ENCODE data around the gene EVI5L. TPM values are rescaled to one million over a fixed set of nuclear protein-coding genes. Genes with fewer than 3 reads are reported as not detected.
A peak's percentile ranks its signal among the peaks of the same experiment; 100 is the strongest.

EVI5L gene
- total RNA-seq, 1 donor from 2014 or later, result 9.6 TPM

DNA sequence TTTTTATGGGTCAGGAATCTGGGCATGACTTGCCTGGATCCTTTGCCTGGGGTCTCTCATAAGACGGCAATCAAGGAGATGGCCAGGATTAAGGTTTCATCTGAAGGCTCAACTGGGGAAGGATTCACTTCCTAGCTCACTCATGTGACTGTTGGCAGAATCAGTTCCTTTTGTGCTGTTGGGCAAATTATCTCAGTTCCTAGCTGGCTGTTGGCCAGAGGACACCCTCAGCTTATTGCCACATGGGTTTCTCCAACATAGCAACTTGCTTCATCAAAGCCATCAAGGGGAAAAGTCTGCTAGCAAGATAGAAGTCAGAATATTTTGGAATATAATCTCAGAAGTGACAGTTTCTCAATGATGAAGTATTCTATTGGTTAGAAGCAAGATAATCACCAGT is 12.2 kb upstream of the EVI5L start:
- no peak for ATAC-seq

DNA sequence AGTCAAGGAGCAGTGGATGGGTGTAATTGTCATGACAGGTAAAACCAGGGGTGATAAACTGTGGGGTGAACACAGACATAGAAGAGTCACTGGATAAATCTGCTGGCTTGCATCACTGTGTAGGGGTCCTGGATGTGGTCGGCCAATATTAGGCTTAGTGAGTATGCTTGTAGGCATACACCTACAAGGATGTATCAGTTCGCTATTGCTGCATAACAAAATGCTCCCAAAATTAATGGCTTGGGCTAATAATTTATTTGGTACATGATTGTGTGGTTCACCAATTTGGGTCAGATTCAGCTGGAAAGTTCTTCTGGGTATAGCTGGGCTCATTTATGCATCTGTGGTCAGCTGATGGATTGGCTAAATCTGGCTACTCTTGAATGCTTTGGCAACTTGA is 11.2 kb upstream of the EVI5L start:
- ATAC-seq, result no peak

DNA sequence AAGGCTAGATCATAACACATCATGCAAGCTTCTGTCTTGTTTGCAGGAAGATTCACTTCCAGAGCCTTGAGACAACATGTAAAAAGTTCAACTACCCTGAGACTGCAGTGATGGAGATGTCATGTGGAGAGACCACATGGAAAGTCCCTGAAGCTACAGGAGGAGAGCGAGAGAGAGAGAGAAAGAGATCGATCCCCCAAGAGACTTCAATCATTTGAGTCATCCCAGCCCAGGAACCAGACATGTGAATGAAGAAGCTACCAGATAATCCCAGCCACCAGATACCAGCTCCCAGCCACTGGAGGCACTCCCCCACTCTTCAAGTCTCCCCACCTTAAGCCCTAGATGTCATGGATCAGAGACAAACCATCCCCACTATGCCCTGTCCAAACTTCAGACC is 10.7 kb upstream of the EVI5L start:
- no peak for ATAC-seq

DNA sequence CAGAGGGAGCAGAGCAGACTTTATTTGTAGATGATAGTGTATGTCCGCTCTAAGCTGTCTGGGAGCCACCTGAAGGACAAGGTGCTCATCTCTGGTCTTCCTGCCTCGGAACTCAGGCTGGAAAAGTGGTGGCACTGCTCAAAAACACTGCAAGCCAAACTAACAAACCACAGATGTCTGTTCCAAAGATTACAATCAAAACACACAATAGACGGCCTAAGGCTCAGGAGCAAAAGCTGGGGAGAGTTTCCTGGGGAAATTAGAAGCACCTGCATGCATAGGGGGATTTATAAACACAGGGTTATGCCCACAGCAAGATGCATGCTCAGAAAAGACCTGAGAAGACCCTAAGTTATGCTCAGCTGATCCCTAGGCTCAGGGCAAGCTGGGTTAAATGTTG is 9.4 kb upstream of the EVI5L start:
- no peak for ATAC-seq

DNA sequence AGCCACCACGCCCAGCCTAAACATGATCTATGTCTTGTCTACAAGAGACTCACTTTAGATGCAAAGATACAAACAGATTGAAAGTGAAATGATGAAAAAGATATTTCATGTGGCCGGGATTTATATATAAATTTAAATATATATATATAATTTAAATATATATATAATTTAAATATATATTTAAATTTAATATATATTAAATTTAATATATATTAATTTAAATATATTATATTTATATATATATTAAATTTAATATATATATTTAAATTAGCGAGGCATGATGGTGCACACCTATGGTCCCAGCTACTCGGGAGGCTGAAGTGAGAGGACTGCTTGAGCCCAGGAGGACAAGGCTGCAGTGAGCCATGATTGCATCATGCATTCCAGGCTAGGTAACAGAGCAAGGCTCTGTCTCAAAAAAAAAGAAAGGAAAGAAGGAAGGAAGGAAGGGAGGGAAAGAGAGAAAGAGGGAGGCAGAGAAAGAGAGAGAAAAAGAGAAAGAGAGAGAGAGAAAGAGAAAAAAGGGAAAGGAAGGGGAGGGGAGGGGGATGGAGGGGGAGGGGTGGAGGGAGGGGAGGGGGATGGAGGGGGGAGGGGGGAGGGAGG is 7.0 kb upstream of the EVI5L start:
- no peak for ATAC-seq

DNA sequence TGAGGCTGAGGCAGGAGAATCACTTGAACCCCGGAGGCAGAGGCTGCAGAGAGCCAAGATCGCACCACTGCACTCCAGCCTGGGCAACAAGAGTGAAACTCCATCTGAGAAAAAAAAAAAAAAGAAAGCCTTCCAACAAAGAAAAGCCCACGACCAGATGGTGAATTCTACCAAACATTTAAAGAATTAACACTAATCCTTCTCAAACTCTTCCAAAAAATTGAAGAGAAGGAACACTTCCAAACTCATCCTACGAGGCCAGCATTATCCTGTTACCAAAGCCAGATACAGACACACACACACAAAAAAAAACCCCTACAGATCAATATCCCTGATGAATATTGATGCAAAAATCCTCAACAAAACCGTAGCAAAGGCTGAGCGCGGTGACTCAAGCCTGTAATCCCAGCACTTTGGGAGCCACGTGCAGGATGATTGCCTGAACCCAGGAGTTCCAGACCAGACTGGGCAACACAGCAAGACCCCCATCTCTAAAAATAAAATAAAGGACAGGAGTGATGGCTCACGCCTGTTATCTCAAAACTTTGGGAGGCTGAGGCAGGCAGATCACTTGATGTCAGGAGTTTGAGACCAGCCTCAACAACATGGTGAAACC is 6.2 kb upstream of the EVI5L start:
- ATAC-seq, result no peak

DNA sequence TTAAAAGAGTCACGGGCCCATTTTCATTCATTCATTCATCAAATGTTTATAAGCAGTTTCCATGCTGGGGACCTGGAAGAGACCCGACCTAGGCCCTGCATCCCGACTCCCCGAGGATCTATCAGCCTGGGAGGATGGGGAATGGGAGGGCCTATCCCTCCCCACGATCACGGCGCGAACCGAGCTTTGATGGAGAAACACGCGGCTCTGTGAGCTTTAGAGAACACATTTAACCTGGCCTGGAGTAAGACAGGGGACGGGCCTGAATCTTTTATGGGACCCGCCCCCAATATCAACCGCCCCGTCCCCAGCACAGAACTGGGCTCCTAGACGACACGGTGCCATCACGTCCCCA is 875 bp upstream of the EVI5L start:
- no peak for ATAC-seq

DNA sequence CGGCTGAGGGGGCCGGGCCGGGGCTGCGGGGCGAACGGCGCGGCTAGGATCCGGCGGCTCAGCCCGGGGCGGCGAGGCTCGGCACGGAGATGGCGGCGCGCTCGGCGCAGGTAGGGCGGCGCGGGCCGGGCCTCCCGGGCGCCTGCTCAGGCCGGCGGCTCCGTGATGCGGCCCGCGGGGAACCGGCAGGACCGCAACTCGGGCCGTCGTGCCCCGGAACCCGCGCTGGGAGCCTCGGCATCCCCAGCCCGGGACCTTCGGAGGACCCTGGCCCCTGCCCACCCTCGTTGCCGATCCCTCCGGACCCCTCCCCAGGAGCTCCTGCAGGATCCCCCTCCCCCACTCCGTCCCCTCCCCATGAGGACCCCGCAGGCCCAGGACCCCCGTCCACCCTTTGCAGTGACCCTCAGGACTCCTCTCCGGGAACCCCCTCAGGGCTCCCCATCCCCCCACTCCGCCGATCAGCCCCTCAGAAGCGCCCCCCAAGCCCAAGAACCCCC is 304 bp downstream of the EVI5L start:
- ATAC-seq, result no peak

DNA sequence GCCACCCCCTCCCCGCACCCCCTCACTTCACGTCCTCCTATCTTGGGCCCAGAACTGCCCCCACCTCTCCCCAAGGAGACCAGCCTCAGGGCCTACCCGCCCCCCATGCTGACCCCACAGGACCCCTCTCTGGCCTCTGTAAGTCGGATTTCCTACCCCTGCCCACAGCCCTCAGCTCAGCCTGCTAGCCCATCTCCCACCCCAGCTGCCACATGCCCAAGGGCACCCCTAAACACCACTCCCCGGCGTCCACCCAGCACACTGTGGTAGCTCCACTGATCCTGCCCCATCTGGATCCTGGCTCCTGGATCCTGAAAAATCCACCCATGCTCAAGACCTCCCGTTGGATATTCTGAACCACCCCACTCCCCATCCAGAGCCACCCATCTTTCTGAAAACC is 805 bp downstream of the EVI5L start:
- ATAC-seq, result no peak

DNA sequence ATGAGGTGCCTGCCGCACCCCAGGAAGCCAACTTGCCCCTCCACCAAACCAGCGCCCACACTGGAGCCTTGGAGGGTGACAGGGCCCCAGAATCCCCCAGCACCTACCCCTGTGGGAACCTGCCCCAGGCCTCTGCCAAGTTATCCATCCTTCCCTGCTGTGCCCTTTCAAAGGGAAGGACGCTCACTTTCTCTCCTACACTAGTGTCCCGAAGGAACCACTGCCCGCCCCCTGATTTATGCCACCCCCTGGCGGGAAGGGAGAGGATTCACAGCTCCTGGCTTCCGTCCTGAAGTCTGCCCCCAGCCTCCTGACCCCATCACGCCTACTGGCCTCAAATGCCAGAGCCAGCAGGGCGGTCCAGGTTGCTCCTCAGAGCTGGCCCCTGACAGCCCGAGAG is 1.4 kb downstream of the EVI5L start:
- ATAC-seq, result no peak

DNA sequence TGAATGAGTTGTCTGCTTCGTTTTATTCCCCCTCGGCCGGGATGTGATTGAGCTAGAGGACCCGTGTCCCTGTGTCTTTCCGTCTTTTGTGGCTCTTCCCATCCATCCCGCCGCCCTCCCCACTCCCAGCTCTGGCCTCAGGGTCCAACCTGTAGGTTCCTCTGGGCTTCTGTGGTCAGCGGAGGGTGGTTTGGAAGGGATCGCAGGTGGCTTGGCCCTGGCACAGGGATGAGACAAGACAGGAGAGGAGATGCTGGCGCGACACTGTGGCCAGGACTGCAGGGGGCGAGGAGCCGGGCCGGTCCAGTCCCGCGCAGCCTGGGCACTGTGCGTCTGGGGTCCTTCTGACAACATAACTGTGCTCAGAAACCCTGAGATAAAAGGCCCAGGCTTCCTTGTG is 2.0 kb downstream of the EVI5L start:
- no peak for ATAC-seq

DNA sequence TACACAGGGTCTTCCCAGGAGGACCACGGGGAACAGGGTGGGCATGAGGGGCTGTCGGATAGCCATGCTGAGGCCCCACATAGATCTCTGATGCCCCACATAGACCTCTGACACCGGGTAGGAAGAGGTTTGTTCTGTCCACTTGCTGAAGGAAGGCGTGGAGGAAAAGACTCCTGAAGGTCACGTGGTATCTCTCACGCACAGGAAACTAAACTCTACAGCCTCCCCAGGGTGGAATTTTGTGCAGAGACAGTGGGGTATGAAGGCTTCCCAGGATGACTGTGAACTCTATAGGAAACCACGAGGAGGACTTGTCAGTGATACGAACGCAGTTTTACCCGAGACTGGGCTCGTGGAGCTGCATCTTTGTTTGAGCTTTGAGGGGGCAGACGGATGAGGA is 2.8 kb downstream of the EVI5L start:
- no peak for ATAC-seq

DNA sequence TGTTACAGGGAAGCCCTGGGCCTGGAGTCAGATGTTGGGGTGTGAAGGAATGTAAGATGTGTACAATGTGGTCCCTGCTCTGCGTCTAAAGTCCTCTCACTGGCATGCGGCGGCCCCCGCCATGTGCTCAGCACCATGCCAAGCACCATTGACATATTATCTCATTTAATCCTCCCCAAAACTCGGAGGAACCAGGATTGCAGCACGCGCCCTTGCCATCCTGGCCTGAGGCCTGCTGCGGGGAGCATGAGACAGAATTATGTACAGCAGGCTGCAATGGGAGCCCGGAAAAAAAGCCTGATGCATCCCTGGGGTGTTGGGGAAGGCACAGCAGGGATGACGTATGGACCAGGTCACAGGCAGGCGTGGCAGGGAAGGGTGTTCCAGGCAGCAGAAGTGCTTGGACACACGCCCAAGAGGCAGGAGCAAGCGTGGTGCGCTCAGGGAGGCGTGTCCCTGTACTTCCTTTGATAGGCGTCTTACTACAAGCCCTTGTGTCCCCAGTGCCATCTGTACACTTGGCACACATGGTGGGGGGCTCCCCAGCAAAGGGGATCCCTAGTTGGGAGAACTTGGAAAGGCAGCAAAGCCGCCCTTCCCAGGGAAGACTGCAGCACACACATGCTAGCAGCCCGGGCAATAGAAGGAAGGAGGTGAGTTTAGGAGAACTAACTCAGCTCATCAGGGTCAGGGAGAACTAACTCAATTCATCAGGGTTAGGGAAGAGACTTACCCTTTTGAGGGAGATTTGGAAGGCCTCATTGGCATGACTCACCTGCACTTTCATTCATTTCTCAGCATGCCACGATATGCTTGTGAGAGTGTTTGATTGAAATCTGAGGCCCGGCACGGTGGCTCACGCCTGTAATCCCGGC is 3.4 kb downstream of the EVI5L start:
- ATAC-seq, result peak; percentile 70

DNA sequence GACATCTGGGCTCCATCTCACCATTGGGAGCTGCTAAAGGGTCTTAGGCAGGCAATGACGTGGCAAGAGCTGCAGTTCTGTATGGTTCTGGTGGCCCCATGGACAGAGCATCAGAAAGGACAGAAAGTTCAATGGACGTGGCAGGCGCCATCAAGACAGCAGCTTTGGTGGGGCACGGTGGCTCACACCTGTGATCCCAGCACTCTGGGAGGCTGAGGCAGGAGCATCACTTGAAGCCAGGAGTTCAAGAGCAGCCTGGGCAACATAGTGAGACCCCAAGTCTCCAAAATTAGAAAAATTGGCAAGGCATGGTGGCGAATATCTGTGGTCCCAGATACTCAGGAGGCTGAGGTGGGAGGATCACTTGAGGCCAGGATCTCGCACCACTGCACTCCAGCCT is 9.5 kb downstream of the EVI5L start:
- ATAC-seq, result no peak

DNA sequence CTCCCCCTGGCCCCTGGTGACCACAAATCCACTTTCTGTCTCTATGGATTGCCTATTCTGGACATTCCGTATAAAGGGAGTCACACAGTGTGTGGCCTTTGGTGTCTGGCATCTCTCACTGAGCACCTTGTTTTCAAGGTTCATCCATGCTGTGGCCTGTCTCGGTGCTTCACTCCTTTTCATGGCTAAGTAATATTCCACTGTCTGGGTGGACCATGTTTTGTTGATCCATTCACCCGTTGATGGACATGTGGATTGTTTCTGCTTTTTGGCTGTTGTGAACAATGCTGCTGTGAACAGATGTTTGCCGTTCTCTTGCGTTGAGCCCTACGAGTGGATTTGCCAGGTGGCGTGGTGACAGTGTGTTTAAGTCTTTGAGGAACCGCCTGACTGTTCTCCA is 10.6 kb downstream of the EVI5L start:
- ATAC-seq, result no peak

DNA sequence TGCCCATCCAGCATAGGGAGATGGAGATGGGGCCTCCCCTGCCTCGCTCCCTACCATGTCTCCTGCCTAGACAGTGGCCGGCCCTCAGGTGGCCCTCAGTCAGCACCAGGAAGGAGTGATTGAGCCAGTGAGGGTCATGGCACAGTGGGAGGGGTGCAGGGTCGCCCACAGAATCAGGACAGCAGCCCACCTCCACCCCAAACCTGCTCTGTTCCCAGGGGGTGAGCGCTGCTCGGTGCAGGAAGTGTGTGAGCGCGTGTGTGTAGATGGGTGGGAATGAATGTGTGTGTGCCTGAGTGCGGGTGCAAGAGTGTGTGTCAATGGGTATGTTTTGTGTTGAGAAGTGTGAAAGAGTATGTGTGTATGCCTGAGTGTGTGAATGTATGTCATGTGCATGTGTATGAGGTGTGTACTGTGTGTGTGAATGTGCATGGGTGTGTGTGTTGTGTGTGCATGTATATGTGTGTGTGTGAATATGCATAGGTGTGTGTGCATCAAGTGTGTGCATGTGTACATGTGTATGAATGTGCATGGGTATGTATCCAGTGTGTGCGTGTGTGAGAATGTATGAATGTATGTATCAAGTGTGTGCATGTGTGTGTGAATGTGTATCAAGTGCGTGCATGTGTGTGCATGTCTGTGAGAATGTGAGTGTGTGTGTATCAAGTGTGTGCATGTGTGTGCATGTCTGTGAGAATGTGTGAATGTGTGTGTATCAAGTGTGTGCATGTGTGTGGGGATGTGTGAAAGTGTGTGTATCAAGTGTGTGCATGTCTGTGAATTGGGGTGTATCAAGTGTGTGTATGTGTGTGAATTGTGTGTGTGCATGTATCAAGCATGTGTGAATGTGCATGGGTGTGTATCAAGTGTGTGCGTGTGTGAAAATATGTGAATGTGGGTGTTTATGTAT is 12.0 kb downstream of the EVI5L start:
- ATAC-seq, result no peak

DNA sequence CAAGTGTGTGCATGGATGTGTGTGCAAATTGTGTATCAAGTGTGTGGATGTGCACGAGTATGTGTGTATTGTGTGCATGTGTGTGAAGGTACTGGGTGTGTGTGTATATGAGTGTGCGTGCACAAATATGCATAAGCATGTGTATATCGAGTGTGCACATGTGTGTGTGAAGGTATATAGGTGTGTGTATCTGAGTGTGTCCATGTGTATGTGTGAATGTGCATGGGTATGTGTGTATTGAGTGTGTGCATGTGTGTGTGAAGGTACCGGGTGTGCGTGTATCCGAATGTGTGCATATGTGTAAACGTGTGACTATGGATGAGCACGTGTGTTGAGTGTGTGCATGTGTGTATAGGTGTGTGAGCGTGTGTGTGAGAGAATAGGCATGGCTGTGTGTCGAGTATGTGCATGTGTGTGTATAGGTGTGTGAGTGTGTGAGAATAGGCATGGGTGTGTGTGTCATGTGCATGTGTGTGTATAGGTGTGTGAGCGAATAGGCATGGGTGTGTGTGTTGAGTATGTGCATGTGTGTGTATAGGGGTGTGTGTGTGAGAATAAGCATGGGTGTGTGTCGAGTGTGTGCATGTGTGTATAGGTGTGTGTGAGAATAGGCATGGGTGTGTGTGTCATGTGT is 12.8 kb downstream of the EVI5L start:
- no peak for ATAC-seq

DNA sequence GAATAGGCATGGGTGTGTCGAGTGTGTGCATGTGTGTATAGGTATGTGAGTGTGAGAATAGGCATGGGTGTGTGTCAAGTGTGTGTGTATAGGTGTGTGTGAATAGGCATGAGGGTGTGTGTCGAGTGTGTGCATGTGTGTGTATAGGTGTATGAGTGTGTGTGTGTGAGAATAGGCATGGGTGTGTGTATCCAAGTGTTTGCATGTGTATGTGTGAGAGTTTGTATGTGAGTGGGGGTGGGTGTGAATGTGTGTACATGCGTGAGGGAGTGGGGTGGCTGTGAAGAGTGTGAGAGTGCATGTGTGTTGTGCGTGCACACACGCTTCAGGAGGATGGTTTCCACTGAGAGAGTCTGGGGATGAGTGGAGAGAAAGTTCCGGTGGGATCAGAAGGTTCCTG is 13.5 kb downstream of the EVI5L start:
- no peak for ATAC-seq

DNA sequence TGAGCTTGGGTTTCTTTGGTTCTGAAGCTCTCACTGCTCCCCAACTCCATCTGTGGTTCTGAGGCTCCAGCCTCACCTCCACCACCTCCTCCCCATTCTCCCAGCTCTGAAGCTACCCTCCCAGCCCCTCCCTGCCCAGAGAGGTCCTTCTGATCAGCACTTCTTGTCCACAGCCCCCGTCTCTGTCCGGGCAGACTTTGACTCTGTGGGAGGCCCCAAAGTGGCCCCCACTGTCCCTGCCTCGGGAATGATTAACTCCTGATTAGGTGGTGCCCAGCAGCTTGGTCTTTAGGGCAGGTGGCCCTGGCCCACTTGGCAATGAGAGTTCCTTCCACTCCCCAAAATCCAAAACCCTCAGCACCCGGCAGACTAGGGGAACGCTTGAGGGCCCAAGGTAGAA is 14.4 kb downstream of the EVI5L start:
- no peak for ATAC-seq

DNA sequence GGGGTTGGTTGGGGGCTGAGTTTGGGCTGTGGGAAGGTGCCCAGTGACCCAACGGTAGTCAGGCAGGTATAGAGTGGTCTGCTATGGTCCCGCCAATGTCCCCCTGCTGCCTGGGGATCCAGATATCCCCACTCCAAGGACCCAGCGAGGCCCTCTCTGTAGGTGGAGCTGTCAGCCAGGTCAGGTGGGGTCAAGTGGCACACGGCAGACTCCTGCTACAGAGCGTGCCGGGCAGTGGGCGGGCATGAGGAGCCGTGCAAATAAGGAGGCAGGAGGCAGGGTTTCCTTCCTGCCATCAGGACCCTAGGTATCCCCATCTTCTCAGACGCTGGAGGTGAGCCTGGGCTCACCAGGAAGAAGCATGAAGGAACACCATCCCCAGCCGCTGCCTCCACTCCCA is 14.9 kb downstream of the EVI5L start:
- ATAC-seq, result no peak

DNA sequence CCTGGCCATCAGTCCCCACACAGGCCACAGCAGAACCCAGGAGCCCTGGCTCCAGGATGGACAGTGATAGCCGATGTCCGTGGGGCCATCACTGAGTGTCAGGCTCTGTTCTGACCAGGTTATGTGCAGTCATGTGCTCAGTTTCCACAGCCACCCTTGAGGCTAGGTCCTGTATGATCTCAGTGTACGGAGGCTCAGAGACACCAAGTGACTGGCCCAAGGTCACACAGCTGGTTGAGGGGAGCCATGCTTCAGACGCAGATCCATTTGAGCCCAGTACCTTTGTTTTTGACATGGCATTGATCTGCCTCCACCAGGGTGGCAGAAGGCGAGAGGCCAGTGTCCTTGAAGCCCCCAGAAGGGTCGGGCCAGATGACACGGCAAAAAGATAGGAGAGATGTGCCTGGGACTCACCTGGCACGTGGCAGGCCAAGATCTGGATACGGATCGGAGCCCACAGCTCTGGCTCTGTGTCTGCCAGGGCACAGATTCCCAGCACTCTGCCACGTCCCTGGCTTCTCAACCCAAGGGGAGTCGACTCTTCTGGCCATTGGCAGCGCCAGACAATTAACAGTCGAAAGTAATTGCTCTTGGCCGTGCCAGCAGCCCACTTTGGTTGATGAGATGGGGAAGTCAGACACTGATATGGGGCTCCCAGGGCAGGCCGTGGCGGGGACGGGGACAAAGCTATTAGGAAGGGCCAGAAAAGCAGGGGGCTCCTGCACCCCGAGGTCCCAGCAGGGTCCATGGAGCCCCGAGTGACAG is 15.6 kb downstream of the EVI5L start:
- ATAC-seq, result no peak

All from esophagus mucosa (tissue), 1 donor.